Ishikawa (cell line): Measurements from ENCODE around the gene CFH.

Experiments
- EP300 ChIP-seq: IDR thresholded peaks from 2 replicates; pipeline ENCODE4 v1.6.1; 2012; ENCODE audit warnings: borderline replicate concordance
- REST ChIP-seq: IDR thresholded peaks from 2 replicates; pipeline ENCODE4 v1.6.1; 2012; ENCODE audit warnings: low read depth, mild to moderate bottlenecking
- YY1 ChIP-seq: IDR thresholded peaks from 2 replicates; pipeline ENCODE4 v1.6.1; 2012; ENCODE audit warnings: low read depth

DNA sequence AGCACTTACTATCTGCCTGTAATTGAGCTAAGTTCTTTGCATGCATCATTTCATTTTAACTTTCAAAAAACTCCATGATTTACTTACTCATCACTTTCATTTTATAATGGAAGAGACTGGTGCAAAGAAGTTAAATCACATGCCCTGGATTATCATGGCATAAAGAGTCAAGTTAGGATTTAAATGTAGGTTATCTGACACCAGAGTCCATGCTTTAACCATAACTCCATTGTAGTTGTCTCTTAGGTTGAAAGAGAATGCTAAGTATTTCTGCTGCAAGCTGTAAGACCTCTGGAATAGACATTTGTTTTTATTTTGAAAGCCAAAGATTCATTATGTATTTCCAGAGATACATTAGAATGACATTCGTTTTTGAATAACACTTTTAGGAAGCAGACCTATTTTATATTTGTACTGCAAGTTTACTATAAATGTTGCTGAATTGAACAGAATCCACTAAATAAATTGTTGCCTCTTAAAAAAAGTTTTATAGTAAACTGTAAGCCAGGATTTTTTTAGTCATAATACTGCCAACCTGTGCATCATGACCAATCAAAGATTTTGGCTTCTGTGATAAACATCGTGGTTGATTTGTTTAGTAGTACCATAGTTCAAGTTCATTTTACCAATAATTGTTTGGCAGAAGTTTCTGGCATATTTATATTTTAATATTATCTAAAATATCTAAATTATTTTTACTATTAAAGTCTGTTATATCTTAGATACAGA, 26.1 kb downstream of the CFH start:
- TF ChIP-seq YY1 (no peak), REST (no peak), EP300 (no peak)
